ENCODE measurements around the gene BLOC1S5.

BLOC1S5 gene

GRCh38 chr6:8000636-8001035 is 63.6 kb downstream of the BLOC1S5 start:
- DNase-seq (ENCODE audit: low spot score), result no peak
- TF ChIP-seq CTCF (IDR thresholded peaks at IDR 0.05; ENCODE audit: extremely low read depth, insufficient read depth, missing control alignments), result no peak
- in situ Hi-C loops (cut with MboI; ENCODE audit: low pct_unique_long_range_greater_than_20kb, low sequenced_read_pairs, unreplicated experiment), result no loop called here

- DNase-seq (ENCODE audit: low spot score), result no peak
- no peak for TF ChIP-seq CTCF (IDR thresholded peaks at IDR 0.05; ENCODE audit: extremely low read depth, insufficient read depth, missing control alignments)
- in situ Hi-C loops (cut with MboI; ENCODE audit: low pct_unique_long_range_greater_than_20kb, low sequenced_read_pairs, unreplicated experiment), result no loop called here
Observed at GRCh38 chr6:8000188-8000596, 64.0 kb downstream of the BLOC1S5 start.

GRCh38 chr6:7999201-7999600 is 65.0 kb downstream of the BLOC1S5 start:
- TF ChIP-seq CTCF (IDR thresholded peaks at IDR 0.05; ENCODE audit: extremely low read depth, insufficient read depth, missing control alignments), result no peak
- in situ Hi-C loops (cut with MboI; ENCODE audit: low pct_unique_long_range_greater_than_20kb, low sequenced_read_pairs, unreplicated experiment), result loop anchor here (10.0 kb wide), 1 partner anchor 274 kb away; the partner anchor contains the start of gene BMP6
- no peak for DNase-seq (ENCODE audit: low spot score)

- in situ Hi-C loops (cut with MboI; ENCODE audit: low pct_unique_long_range_greater_than_20kb, low sequenced_read_pairs, unreplicated experiment), result loop anchor here (10.0 kb wide), 1 partner anchor 273 kb away; the partner anchor contains the start of gene BMP6
- no peak for DNase-seq (ENCODE audit: low spot score)
- no peak for TF ChIP-seq CTCF (IDR thresholded peaks at IDR 0.05; ENCODE audit: extremely low read depth, insufficient read depth, missing control alignments)
Observed at GRCh38 chr6:7998103-7998725, 66.0 kb downstream of the BLOC1S5 start.

GRCh38 chr6:7997286-7997685 is 66.9 kb downstream of the BLOC1S5 start:
- no peak for TF ChIP-seq CTCF (IDR thresholded peaks at IDR 0.05; ENCODE audit: extremely low read depth, insufficient read depth, missing control alignments)
- DNase-seq (ENCODE audit: low spot score), result no peak
- in situ Hi-C loops (cut with MboI; ENCODE audit: low pct_unique_long_range_greater_than_20kb, low sequenced_read_pairs, unreplicated experiment), result loop anchor here (10.0 kb wide), 1 partner anchor 272 kb away; the partner anchor contains the start of gene BMP6

- in situ Hi-C loops (cut with MboI; ENCODE audit: low pct_unique_long_range_greater_than_20kb, low sequenced_read_pairs, unreplicated experiment), result loop anchor here (10.0 kb wide), 1 partner anchor 272 kb away; the partner anchor contains the start of gene BMP6
- no peak for DNase-seq (ENCODE audit: low spot score)
- TF ChIP-seq CTCF (IDR thresholded peaks at IDR 0.05; ENCODE audit: extremely low read depth, insufficient read depth, missing control alignments), result no peak
Observed at GRCh38 chr6:7996538-7997111, 67.6 kb downstream of the BLOC1S5 start.
